Stimulated activated CD8-positive, alpha-beta memory T cell treated with anti-CD3 and anti-CD28 coated beads, Interleukin-2, amount 100 ng/mL, for 1 hour (primary cell): ENCODE data around the gene ACR.
"Not testable (repeated sequence)": the region's sequence is repeated elsewhere in the genome, so short reads cannot be mapped to it uniquely, and the experiment has no call there.

ENCODE experiments used
- DNase-seq, 2 donors: peaks; one replicate each; pipeline ENCODE4 v3.0.0-alpha.2; 2020; ENCODE audit warnings: low read depth in 2 of 2

The ACR gene

DNA sequence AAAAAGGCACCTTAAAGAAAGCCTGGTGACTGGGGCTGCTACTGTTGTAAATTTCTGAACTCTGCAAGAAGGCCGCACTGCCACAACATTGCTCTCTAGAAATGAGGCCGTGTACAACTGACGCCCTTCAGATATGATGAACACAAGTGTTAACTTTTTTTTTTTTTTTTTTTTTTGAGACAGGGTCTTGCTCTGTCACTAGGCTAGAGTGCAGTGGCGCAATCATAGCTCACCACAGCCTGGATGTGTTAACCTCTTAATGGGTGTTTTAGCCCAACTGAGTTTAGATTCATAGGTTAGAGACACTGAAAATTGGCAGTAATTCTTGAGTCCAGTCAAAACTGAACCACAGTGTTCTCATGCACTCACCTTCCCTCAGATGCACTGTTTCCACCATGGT lies 42.2 kb downstream of the ACR start:
- not testable (repeated sequence) for DNase-seq

DNA sequence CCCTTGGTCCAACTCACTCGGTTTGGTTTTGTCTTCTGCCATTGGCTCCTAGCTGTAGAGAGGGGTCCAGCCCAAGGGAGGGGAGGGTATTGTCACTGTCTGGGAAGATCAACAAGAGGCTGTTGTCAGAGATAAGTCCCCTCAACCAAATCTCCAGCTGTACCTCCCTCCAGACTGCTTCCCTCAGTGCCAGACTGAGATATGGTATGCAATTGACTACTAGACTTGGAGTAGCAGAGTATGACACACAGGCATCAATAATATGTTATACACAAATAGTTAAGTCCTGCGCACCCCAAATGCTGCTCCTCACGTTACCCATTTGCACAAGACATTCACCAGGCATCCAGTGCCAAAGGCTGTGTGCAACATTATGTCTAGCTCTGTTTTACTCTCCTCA lies 44.2 kb downstream of the ACR start:
- DNase-seq = not testable (repeated sequence)

DNA sequence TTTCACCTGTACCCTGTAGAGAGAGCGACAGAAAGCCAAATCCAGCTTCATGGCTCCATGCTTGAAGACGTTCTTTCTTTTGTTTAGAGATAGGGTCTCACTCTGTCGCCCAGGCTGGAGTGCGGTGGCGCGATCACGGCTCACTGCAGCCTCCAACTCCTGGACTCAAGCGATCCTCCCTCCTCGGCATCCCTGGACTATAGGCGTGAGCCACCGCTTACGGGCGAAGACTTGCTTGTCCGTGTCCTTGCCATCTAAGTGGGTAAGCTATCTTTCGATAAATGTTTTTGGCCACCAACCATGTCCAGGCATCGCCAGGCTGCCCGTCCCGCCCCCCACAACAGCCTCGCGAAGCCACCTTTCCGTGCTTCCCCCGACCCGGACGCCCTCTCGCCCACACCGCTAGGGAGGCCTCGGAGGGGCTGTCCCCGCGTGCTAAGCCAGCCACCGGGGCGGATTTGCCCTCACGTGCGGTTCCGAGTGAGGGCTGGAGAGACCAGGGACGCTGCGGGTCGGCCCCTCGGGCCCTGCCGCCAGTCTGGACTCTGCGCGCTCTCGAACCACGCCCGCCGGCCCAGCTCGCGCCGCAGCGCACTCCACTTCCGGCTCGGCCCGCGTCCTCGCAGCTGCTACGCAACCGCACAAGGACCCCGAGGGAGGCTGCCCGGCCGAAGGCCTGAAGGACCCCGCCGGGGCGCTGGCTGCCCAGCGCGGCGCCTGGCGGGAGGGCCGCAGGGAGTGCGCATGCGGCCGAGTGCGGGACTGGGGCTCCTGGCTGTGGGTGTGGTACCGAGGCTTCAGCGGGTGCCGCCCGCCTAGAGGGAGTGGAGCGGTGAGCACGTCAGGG lies 45.3 kb downstream of the ACR start, which contains the start of gene RABL2B:
Gene RABL2B, minus strand, starts transcription at position 604 of the 847 bp plus-strand sequence. CDS start 1,342 bp downstream, outside the sequence.
- DNase-seq = peak; percentile 79 to 80

- not testable (repeated sequence) for DNase-seq
These were observed 45.9 kb downstream of the ACR start for GRCh38 chr22:50783880-50784276.

- DNase-seq = not testable (repeated sequence)
These were observed 47.3 kb downstream of the ACR start for GRCh38 chr22:50785289-50785688.

DNA sequence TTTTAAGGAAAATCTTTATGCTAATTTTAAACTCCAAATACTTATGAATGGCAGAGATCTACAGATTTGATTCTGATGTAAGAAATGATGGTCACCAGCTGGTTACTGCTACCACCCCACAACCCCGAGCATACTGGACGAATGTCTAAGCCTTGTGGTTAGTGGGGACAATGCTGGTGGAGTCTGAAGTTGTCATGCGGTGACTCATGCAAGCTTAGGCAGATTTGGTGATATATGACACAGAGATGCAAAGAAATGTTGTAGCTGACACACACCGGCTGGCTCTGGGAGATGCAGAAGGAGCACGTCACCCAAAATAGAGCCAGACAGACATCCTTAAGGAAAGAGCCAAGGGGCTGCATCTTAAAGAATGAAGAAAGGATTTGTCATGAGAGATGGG lies 48.9 kb downstream of the ACR start:
- DNase-seq = not testable (repeated sequence)
